ENCODE measurements around the gene RPS15A.

The RPS15A gene

GRCh38 chr16:18789850-18790706 is at the start of gene RPS15A:
Gene RPS15A (minus strand): TSS chr16:18790334. CDS start chr16:18789113, 1,221 bp downstream.
- intact Hi-C loops (cut with DNase I), result loop anchor here (10.0 kb wide), 1 partner anchor 585 kb away; no protein-coding TSS in a partner anchor
- DNase-seq, result peak; percentile 89 to 99 (median 92)

GRCh38 chr16:18839555-18839954 is 49.4 kb upstream of the RPS15A start:
- no peak for DNase-seq
- intact Hi-C loops (cut with DNase I), result no loop called here

- DNase-seq, result no peak
- intact Hi-C loops (cut with DNase I), result no loop called here
Observed at GRCh38 chr16:18836702-18837101, 46.6 kb upstream of the RPS15A start.

GRCh38 chr16:18834864-18835263 is 44.7 kb upstream of the RPS15A start:
- intact Hi-C loops (cut with DNase I), result no loop called here
- no peak for DNase-seq

GRCh38 chr16:18833707-18834505 is 43.8 kb upstream of the RPS15A start:
- no peak for DNase-seq
- intact Hi-C loops (cut with DNase I), result no loop called here

GRCh38 chr16:18832613-18833012 is 42.5 kb upstream of the RPS15A start:
- intact Hi-C loops (cut with DNase I), result no loop called here
- DNase-seq, result no peak

- intact Hi-C loops (cut with DNase I), result no loop called here
- no peak for DNase-seq
Observed at GRCh38 chr16:18832006-18832405, 41.9 kb upstream of the RPS15A start.

- intact Hi-C loops (cut with DNase I), result no loop called here
- no peak for DNase-seq
Observed at GRCh38 chr16:18829251-18829650, 39.1 kb upstream of the RPS15A start.

- intact Hi-C loops (cut with DNase I), result no loop called here
- DNase-seq, result no peak
Observed at GRCh38 chr16:18827890-18828289, 37.8 kb upstream of the RPS15A start.

GRCh38 chr16:18816286-18816685 is 26.2 kb upstream of the RPS15A start:
- intact Hi-C loops (cut with DNase I), result no loop called here
- no peak for DNase-seq

GRCh38 chr16:18811925-18812324 is 21.8 kb upstream of the RPS15A start:
- DNase-seq, result no peak
- intact Hi-C loops (cut with DNase I), result no loop called here

- intact Hi-C loops (cut with DNase I), result no loop called here
- peak in 1 of 10 donors; percentile 52 for DNase-seq
Observed at GRCh38 chr16:18809165-18809564, 19.0 kb upstream of the RPS15A start.

GRCh38 chr16:18805257-18805773 is 15.2 kb upstream of the RPS15A start:
- no peak for DNase-seq
- intact Hi-C loops (cut with DNase I), result no loop called here

- intact Hi-C loops (cut with DNase I), result loop anchor here (5.0 kb wide), 1 partner anchor 263 kb away; the partner anchor contains the start of gene COQ7
- DNase-seq, result no peak
Observed at GRCh38 chr16:18804540-18804939, 14.4 kb upstream of the RPS15A start.

- intact Hi-C loops (cut with DNase I), result loop anchor here (5.0 kb wide), 1 partner anchor 263 kb away; the partner anchor contains the start of gene COQ7
- DNase-seq, result no peak
Observed at GRCh38 chr16:18803569-18804462, 13.7 kb upstream of the RPS15A start.

- peak in 1 of 10 donors; percentile 45 for DNase-seq
- intact Hi-C loops (cut with DNase I), result loop anchor here (5.0 kb wide), 1 partner anchor 264 kb away; the partner anchor contains the start of gene COQ7
Observed at GRCh38 chr16:18802767-18803343, 12.7 kb upstream of the RPS15A start.

GRCh38 chr16:18801145-18801972 is 11.2 kb upstream of the RPS15A start, which contains the start of gene ARL6IP1:
Gene ARL6IP1 (minus strand): TSS chr16:18801549. CDS start chr16:18801466, 83 bp downstream.
- intact Hi-C loops (cut with DNase I), result loop anchor here (1.0 to 5.0 kb wide), 3 partner anchors 125 to 266 kb away; partner anchors contain the start of genes COQ7 and SMG1
- DNase-seq, result peak; percentile 97 to 100 (median 100)

- intact Hi-C loops (cut with DNase I), result loop anchor here (1.0 to 5.0 kb wide), 3 partner anchors 126 to 267 kb away; partner anchors contain the start of genes COQ7 and SMG1
- DNase-seq, result peak in 1 of 10 donors; percentile 10
Observed at GRCh38 chr16:18800775-18801144, 10.6 kb upstream of the RPS15A start.
